NCI-H524 treated with DMSO at 0.1 percent for 48 hours (cell line): ENCODE results near the gene NAA20.
"Not testable (repeated sequence)": the region's sequence is repeated elsewhere in the genome, so short reads cannot be mapped to it uniquely, and the experiment has no call there.

Experiments
- DNase-seq: peaks from one replicate; lab custom pipeline; 2025; lab: John Stamatoyannopoulos, UW

Gene NAA20

DNA sequence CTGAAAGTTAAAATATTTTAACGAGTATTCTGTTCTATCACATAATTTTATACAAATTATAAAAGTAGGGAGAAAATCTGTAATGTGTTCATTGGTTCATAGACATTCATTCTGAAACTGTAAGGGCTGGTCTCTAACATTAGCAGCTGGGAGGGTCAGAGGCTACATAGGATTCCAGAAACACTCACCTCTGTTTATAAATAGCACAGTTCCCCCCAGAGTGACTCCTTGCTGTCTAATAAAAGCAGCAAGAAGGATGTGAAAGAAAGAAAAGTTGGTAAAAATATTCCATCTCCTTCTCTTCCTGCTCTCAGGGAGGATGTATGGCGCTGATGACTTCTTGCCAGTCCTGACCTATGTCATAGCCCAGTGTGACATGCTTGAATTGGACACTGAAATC is 25.3 kb upstream of the NAA20 start:
- DNase-seq = no peak

DNA sequence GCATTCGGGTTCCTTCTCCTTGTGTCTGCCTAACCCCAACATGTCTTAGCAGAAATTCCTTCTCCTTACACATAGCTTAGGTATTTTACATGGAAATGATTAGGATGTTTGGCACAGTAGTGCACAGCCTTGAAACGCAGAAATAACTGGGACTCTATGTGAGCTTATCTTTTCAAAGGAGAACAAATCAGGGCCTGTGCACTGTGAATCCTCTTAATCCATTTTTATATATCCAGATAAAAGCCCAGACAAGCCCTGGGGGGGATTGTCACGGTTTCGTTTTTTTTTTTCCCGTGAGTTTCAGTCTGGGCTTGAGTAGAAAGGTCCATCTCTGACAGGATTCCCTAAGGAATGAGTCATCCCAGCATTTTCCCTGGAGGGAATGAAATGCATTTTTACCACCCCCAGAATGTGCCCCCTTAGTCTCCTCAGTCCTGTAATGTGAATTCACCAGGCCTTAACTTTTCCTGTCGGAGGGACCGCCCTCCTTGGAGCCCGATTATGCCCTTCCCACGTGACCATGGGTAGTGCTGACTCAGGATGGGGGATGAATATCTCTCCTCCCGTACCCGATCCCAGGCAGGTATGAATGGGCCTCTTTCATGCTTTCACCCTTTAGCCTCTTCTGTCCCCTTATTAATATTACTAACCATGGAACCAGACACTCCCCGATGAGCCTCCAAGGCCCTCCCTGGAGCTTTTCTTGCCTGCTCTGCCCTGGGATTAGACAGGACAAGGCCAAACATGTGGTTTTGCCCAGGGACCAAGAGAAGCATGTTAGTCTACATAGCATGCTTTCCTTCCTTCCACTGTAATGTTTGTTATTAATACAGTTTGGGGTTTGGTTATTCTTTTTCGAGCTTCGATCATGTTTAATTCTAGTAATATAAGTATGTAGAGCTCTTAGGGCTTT is 23.9 kb upstream of the NAA20 start:
- no peak for DNase-seq

DNA sequence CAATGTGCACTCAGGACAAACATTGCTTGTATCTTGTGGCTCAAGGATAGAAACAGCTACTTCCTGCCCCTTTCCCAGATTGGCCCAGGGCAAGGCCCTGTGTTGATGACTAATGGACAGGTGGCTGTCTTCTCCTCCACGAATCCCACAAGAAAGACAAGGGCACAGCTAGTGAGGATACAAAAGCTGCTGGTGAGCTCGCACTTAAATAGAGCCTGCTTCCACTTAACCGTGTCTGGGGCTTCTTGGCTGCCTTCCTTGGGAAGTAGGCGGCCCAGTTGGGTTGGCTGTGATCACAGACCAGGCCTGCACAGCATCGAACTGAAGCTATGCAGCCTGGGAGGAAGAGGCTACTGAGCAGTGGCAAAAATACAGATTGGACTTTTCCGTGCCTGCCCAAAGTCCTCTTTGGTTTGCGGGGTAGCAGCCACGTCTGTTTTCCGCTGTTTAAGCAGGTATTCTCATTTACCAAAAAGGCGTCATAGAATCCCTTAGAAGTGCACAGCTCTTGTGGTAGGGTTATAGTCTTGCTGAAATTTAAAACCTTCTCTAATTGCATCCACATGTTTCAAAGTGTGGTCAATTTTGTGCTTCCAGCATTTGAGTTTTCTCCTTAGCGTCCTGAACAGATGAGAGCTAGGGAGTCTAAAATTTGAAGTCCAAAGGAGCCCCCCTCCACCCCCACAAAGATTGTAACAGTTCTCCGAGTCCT is 23.0 kb upstream of the NAA20 start:
- DNase-seq = no peak

DNA sequence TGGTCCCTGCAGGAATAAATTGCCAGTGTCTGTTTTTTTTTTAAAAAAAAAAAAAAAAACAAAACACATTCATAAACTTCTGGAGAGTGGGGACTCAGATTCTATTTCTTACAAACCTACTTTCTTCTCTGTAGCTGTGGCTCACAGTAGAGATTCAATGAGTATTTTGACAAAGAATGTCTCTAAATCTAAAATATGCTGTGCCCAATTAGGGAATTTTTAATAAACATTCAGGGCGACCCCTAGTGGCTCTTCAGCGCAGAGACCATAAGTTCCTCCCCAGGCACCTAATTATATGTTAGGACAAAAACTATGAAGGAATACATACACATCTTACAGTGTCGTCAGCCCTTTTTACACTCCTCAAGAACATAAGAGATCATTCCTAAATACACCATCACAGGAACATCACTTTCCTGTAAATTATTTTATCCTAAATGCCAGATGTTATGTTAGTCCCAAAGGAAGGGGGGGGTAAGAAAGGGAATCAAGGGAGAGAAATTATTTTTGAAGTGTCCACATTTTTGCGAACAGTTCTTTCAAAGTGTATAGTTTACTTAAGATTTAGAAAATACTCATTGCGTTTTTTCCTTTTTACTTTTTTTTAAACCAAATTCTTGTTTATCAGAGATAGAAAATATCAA is 21.8 kb upstream of the NAA20 start:
- DNase-seq = no peak

DNA sequence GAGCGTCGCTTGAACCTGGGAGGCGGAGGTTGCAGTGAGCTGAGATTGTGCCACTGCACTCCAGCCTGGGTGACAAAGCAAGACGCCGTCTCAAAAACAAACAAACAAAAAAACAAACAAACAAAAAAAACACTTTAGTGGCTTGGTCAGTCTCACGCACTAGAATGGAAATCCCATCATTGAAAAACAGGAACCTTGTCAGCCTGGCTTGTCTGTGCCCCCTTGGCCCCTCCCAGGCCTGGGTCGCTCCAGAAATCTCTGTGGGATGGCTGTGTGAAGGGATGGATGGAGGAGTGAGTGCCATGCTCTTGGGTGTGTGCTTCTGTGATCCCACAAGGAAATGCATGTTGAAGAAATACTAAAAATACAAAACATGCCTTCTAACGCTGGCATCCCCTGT is 20.9 kb upstream of the NAA20 start:
- no peak for DNase-seq

DNA sequence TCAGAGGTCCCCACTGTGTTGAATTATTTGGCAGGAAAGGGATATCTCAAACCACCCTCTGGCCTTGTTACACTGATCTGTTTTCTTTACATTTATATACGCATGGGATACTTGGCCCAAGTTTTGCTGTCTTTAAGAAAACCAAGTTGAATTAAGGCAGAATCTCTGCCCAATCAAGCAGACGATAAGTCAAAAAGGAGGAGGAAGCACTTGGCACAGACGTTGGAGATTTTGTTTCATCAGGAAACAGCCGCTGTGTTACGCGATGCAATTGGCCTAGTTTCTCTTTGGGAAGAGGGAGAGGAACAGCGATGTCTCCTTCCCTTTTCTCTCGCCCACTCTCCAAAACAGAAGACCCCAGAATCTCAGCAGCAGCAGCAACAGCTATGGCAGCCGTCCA is 20.2 kb upstream of the NAA20 start:
- no peak for DNase-seq

DNA sequence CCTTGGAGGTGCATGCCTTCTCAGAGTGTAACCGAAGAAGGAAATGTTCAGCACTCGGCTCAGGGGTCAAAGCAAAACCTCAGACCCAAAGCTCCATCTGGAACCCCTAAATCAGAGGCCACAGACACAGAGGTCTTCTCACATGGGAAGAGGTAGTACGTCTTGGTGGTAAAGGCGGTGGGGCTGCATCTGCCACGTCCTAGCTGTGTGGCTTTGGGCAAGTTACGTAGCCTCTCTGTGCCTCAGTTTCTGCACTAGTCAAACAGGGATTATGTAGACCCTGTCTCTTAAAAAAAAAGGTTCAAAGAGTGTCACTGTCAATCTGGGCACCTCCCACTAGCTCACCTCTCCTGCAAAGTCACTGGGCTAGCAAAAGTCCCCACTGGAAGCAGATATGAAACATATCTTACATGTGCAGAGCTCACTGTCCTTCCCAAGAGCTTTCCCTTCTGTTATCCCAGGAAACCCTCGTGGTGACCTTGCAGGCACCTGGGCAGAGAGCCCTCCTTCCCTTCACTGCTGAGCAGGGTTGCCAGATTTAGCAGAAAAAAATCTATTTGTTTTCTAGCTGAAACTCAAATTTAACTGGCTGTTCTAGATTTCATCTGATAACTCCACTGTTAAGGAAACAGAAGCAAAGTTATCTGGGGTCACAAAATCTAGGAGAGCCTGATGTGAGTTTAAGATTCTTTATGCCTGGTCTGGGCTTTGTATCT is 18.0 kb upstream of the NAA20 start:
- no peak for DNase-seq

DNA sequence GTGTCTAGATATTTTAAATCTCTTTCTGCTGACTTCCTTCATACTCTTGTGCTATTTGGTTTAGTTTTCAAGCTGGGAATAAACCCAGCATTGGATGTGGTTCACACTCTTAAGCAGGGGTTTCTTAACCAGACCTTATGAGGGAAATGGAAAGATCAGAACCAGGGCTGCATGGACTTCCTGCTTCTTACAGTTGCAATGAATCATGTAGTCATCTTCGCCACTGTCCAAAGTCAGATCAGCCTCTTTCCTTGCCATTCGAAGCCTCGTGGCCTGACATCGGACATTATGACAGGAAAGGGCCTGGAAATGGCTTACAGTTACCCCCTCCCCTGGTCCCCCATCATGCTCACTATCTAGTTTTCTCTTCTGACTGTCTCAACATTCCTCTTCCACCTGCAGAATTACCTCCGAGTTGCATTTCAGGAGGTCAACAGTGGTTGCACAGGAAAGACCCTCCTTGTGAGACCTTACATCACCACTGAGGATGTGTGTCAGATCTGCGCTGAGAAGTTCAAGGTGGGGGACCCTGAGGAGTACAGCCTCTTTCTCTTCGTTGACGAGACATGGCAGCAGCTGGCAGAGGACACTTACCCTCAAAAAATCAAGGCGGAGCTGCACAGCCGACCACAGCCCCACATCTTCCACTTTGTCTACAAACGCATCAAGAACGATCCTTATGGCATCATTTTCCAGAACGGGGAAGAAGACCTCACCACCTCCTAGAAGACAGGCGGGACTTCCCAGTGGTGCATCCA is 16.8 kb upstream of the NAA20 start:
- no peak for DNase-seq

DNA sequence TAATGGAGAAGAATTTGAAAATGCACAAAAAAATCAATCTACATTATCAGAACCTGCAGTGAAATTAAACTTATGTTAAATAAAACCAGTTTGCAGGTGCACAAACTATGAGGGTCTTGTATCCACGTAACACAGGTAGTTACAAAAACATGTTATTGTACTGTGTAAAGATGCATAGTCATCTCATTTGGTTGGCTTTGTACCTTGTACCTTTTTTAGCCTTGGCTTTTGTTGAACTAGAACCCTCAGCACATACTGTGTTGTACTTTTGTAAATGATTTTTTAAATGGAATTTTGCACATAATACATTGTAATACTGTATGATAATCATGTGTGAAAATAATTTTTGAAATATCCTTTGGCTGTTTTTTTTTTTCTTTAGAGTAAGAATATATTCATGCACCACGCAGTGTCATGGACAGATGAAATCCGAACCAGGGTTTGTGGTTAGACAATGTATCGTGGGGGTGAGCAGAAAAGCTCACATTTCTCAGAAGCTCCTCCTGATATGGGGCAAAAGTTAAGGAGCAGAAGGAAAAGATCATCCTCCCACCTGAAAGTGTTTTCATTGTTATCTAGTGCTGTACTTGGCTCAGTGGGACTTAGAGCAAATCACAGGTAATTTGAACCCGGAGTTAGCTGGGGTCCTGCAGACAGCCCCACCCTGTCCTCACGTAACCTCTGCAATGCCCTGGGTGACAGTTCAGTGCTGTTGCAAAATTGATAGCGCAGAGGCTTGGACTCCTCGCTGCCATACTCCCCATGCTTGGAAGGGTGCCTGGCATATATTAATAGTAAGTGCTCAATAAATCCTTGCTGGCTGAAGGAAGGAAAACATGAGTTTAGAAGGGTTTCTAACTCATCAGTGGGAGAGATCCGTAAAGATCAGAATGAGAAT is 14.8 kb upstream of the NAA20 start:
- DNase-seq = no peak

DNA sequence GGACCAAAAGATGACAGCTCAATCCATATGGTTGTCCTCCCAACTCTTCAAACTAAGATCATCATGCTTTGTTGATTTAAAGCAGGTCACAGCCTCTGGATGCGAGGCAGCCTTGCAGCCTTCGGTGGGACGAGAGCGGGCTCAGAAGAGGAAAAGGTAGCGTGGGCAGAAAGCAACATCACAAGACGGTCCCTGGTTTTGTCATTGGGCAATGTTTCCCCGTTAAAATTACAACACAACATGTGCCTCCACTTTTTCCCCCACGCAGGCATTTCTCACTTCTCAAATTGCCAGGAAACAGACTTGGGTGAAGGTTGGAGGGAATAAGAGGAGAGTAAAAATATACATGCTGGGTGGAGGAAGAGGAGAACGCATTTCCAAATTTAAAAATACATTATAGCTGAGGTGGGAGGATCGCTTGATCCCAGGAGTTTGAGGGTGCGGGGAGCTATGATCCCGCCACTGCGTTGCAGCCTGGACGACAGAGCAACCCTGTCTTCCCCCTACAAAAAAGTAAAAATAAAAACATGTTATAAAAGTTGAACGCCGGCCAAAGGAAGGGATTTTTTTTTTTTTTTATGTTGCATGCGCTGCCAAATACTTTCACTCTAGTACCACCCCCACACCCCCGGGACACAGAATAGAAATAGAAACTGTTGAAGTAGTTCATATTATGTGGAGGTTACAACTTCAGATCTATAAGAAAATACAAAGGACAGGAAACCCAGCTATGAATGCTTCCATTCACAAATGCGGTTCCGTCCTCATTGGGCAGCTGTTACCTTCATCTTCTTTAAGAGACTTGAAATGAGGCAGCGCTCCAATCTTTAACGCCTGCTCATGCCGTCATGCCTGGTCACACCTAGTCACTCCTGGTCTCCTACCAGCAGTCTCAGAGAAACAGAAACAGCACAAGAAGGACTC is 13.9 kb upstream of the NAA20 start:
- DNase-seq = no peak

DNA sequence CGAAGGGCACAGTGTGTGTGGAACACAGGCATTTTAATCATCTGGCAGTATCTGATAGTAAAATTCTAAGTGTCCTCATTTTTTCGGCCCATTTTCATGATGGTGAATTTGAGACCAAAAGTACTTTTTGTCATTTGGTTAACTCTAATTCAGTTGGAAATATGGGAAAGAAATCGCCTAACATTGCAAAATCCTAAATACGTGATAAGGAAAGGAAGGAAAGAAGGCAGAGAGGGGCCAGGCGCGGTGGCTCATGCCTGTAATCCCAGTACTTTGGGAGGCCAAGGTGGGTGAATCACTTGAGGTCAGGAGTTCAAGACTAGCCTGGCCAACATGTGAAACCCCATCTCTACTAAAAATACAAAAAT is 13.2 kb upstream of the NAA20 start:
- DNase-seq = not testable (repeated sequence)

DNA sequence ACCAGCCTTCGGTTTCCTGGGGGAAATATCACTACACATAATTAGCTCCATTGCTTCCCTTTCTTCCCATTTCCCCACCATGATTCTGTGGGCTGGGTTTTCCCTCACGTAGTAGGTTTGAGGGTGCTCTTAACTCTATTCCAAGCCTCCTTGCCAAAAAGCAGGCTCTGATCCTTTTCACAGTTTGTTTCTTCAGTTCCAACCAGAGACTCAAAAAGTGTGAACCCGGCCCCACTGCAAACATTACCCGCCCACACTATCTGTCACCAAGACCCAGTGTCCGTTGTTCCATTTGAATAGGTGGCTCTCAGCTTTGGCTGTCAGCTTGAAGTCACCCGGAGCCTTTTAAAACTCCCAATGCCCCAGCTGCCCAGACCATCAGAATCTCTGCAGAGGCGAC is 11.8 kb upstream of the NAA20 start:
- no peak for DNase-seq

DNA sequence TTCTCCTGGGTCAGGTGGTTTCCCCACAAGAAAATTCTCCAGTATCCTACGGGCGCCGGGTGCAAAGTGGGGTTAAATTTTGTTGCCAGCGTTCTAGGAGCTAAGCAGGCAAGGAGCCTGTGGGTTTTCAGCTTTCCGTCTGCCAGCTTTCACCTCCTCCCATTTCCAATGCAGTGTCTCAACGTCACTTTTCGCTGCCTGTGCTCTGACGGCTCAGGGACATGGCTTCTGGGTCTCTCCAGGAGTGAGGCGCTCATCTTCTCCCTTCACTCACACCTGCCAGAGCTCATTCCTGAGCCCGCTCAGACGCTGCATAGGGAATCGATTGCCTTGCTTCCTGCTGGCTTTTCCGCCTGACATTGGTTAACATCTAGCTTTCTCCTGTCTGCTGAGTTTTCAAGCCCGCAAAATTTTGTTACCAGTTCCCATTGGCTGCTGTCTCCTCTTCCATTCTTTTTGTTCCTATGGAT is 7.3 kb upstream of the NAA20 start:
- no peak for DNase-seq

DNA sequence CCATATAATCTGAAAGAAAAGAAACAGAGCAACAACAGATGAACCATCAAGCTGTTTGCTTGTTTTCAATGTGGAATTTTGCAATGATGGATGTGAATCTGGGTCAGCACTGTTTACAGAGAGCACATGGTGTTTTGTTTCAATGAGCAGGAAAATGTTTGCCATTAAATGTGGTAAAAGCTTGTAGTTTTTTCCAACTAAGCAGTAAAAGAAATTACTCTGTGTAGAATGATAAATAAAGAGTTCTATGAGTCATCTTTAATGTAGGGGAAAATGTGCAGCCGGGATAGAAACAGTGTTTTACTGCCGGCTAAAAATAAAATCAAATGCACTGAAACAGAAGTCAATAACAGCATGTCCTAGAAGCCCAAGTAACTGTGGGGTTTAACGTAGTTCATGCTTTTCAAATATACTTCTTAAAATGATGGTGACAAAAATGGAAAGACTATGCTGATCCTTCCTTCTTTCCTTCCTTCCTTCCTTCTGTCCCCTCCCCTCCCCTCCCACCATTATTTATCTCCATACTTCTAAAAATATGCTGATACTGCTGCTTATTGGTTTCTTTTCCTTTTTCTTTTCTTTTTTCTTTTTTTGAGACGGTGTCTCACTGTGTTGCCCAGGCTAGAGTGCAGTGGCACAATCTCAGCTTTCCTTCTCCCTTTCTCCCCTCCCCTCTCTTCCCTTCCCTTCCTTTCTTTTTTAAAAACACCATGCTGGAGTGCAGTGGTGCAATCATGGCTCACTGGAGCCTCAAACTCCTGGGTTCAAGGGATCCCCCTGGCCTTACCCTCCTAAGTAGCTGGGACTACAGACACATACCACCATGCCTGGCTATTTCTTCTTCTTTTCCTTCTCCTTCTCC is 6.3 kb upstream of the NAA20 start:
- DNase-seq = no peak

DNA sequence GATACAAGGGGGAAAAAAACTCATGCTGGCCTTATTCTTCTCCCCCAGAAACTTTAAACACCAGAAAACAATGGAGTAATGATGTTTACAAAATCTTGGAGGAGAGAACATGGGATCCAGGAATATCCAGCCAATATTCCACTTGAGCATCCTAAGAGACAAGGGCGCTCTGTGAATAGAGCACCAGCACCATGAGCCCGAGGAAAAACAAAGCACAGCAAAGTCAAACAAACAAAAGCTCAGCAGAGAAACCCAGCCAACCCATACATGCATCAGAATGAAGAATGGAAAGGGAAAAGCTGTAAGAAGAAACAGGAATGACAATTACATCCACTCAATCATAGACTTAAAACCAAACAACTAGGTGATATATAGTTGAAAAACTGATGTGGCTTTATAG is 4.6 kb upstream of the NAA20 start:
- DNase-seq = no peak

DNA sequence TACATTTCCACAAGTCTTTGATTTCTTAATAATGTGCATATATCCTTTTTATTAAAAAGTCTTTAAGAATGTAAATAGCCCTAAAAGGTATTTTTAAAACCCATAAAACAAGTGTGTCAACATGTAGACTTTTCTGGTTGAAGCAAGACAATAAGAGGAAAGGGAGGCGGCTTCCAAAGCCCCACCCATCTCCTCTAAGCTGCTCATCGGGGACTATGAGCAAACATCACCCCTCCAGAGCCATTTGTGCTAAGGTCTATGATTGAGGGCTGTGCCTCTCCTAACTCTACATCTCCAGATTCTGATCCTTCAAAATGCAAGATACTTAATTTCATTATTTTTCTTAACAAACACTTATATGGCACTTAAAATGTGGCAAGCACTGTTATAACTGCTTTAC is 2.5 kb upstream of the NAA20 start:
- no peak for DNase-seq

DNA sequence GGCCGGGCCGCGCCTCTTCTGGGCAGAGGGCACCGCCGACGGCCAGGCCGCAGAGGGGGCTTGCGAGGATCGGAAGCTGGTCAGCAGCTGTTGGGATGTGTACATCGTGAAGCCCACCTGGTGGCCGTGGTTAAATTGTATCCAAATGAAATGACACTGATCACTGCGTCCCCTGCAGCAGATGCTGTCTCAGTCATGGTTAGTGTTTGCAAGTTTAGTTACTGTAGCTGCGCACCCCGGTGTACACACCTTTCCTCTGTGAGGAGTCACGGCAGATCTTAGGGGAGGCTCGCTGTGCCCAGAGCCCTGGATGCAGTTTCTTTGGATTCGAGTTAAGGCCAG is 653 bp downstream of the NAA20 start:
- no peak for DNase-seq

DNA sequence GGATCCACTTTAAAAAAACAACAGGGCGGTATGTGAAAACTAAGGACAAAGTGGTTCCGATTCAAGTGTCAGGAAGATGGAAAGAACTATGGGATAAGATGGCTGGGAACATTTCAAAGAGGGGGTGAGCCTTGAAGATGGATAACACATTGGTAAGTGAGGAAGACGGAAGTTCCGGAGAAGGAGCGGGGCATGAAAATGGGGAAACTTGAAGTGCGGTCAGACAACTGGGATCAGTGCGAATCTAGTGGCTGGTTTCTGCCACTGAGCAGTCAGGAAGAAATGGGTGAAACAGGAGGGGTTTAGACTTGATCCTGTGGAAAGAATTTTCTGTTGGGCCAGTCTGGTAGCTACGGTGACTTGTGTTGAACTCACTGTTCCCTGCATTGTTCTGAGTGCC is 1.2 kb downstream of the NAA20 start:
- no peak for DNase-seq

DNA sequence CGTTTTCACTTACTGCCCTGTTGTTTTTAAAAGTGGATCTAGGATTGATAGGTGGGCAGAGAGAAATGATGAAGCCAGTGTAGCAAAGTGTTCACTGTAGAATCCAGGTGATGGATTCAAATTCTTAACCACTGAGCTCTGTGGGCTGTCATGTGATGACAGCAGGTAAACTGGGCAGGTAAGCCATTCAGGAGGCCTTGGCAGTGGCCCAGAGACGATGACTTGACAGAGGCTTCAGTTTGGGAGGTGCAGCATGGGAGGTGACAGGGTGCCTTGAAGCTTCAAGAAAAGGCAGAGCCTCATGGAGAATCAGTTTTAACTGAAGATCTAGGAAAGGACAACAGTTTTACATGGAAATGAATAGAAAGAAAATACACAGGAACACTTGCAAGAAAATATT is 2.0 kb downstream of the NAA20 start:
- no peak for DNase-seq
